ENCODE results near the gene GRIN3B.

The GRIN3B gene

DNA sequence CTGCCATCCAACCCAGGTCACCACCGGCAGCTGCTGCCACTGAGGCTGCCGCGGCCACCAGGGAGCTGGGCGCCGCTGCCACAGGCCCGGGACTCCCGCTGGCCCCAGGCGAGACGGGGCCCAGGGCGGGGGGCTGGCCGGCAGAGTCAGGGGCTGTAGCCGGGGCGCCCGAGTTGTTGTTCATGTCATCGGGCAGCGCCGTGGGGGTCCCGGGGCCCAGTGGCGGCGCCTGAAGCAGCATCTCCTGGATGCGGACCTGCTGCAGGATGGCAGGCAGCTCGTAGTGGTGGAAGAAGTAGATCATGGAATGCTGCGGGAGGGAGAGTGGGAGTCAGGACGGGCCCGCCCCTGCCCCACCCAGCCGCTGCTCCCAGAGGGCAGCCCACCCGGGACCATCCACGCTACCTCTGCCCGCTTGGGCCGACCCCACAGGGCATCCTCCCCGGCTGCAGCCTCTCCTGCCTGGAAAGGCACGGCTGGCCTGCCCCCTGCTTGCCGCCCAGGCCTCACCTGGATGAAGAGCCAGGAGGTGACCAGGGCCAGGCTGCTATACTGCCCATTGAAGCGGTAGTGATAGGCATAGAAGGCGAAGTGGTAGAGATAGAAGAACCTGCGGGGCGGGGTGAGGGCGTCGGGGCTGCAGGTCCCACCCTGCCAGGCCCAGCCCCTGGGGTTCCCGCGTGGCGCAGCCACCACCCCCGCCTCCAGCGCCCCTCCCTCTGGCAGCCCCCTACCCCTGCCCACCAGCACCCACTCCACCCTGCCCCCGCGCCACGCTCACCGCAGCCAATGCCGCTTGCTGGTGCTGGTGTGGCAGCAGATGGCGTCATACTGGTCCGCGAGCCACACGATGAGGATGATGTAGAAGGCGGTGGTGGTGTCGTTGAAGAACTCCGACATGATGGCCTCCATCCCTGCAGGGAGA is 10.6 kb downstream of the GRIN3B start:
- Histone ChIP-seq H3K36me3 (ENCODE audit: control insufficient read depth, insufficient read depth, low read length) (peaks cover 49% of the 10 kb centered on the region), H3K27ac (ENCODE audit: low read depth, low read length) (no peak overlapping the region), H3K4me3 (ENCODE audit: low read depth, low read length) (no peak overlapping the region), H3K4me1 (ENCODE audit: control insufficient read depth, insufficient read depth, low read length) (peaks cover 4% of the 10 kb centered on the region), H3K27me3 (ENCODE audit: control insufficient read depth, insufficient read depth, low read length) (no peaks in the 10 kb centered on the region), H3K9me3 (ENCODE audit: control insufficient read depth, insufficient read depth, low read depth, low read length) (no peaks in the 10 kb centered on the region), H3K9ac (ENCODE audit: low read length) (no peak overlapping the region)

DNA sequence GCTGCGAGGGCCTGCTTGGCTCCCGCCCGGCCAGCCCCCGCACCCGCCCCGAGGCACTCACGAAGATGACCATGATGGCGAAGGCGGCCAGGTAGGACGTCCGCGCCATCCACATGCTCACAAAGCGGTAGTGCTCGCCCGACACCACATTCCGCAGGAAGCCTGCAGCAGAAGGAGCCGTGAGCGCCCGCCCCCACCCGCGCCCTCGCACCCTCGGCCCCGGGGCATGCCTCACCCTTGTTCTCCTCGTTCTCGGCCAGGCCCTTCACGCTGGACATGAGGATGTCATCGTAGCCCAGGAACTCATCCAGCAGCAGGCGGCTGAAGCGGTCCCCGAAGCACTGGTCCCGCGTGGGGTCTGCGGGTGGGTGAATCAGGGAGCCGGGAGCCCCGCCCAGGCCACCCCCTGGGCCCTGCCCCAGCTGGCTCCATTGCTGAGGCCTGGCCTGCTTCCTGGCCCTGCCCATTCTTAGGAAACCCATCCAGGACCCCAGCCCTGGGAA is 11.7 kb downstream of the GRIN3B start:
- Histone ChIP-seq H3K36me3 (ENCODE audit: control insufficient read depth, insufficient read depth, low read length) (peaks cover 49% of the 10 kb centered on the region), H3K4me1 (ENCODE audit: control insufficient read depth, insufficient read depth, low read length) (peaks cover 14% of the 10 kb centered on the region), H3K9me3 (ENCODE audit: control insufficient read depth, insufficient read depth, low read depth, low read length) (no peaks in the 10 kb centered on the region), H3K27ac (ENCODE audit: low read depth, low read length) (no peak overlapping the region), H3K27me3 (ENCODE audit: control insufficient read depth, insufficient read depth, low read length) (no peaks in the 10 kb centered on the region), H3K9ac (ENCODE audit: low read length) (no peak overlapping the region), H3K4me3 (ENCODE audit: low read depth, low read length) (no peak overlapping the region)

GRCh38 chr19:1012334-1012733 is 12.1 kb downstream of the GRIN3B start:
- Histone ChIP-seq H3K27me3 (ENCODE audit: control insufficient read depth, insufficient read depth, low read length) (no peaks in the 10 kb centered on the region), H3K9ac (ENCODE audit: low read length) (no peak overlapping the region), H3K27ac (ENCODE audit: low read depth, low read length) (no peak overlapping the region), H3K36me3 (ENCODE audit: control insufficient read depth, insufficient read depth, low read length) (peaks cover 49% of the 10 kb centered on the region), H3K4me1 (ENCODE audit: control insufficient read depth, insufficient read depth, low read length) (peaks cover 18% of the 10 kb centered on the region), H3K9me3 (ENCODE audit: control insufficient read depth, insufficient read depth, low read depth, low read length) (no peaks in the 10 kb centered on the region), H3K4me3 (ENCODE audit: low read depth, low read length) (no peak overlapping the region)

- Histone ChIP-seq H3K27me3 (ENCODE audit: control insufficient read depth, insufficient read depth, low read length) (no peaks in the 10 kb centered on the region), H3K4me1 (ENCODE audit: control insufficient read depth, insufficient read depth, low read length) (peaks cover 27% of the 10 kb centered on the region), H3K9me3 (ENCODE audit: control insufficient read depth, insufficient read depth, low read depth, low read length) (no peaks in the 10 kb centered on the region), H3K27ac (ENCODE audit: low read depth, low read length) (no peak overlapping the region), H3K9ac (ENCODE audit: low read length) (no peak overlapping the region), H3K36me3 (ENCODE audit: control insufficient read depth, insufficient read depth, low read length) (peaks cover 49% of the 10 kb centered on the region), H3K4me3 (ENCODE audit: low read depth, low read length) (no peak overlapping the region)
Measured at GRCh38 chr19:1013218-1013617, 13.0 kb downstream of the GRIN3B start.

- Histone ChIP-seq H3K9ac (ENCODE audit: low read length) (no peak overlapping the region), H3K36me3 (ENCODE audit: control insufficient read depth, insufficient read depth, low read length) (peaks cover 42% of the 10 kb centered on the region), H3K4me3 (ENCODE audit: low read depth, low read length) (no peak overlapping the region), H3K27ac (ENCODE audit: low read depth, low read length) (peak overlapping the region; percentile 50; the same call in 1 of the 2 replicates), H3K4me1 (ENCODE audit: control insufficient read depth, insufficient read depth, low read length) (peaks cover 35% of the 10 kb centered on the region), H3K27me3 (ENCODE audit: control insufficient read depth, insufficient read depth, low read length) (no peaks in the 10 kb centered on the region), H3K9me3 (ENCODE audit: control insufficient read depth, insufficient read depth, low read depth, low read length) (no peaks in the 10 kb centered on the region)
Measured at GRCh38 chr19:1014161-1015060, 14.2 kb downstream of the GRIN3B start.

DNA sequence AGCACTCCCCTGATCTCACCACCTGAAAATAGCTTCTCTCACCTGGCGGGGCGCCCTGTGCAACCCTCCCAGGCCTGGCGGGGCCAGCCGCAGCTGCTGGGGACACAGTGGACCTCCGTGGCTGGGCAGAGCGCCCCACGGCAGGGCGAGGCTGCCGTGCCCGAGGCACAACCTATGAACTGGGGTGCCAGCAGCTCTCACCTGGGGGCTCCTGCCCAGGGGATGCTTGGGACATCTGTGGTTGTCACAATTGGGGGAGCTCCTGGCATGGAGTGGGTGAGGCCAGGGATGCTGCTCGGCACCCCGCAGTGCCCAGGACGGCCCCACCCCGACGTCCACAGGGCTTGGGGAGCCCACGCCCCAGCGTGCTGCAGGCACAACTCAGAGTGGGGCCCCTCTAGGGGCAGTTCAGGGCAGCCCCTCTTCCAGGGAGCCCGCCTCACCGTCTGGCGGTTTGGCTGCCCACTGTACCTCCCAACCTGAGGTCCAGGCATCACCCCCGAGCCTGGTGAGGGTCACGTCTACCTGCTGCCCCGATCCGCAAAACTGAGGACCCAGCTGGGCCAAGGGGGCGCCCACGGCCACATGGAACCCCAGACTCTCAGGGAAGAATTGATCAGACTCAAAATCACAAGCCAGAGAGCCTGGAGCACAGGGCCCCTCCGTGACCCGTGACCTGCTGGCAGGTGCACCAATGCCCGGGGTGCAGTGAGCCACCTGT is 15.0 kb downstream of the GRIN3B start:
- Histone ChIP-seq H3K9me3 (ENCODE audit: control insufficient read depth, insufficient read depth, low read depth, low read length) (no peaks in the 10 kb centered on the region), H3K4me3 (ENCODE audit: low read depth, low read length) (no peak overlapping the region; the same call in 1 of the 2 replicates), H3K4me1 (ENCODE audit: control insufficient read depth, insufficient read depth, low read length) (peaks cover 40% of the 10 kb centered on the region), H3K27ac (ENCODE audit: low read depth, low read length) (peak overlapping the region; percentile 50; the same call in 1 of the 2 replicates), H3K9ac (ENCODE audit: low read length) (peak overlapping the region; percentile 52), H3K36me3 (ENCODE audit: control insufficient read depth, insufficient read depth, low read length) (peaks cover 35% of the 10 kb centered on the region), H3K27me3 (ENCODE audit: control insufficient read depth, insufficient read depth, low read length) (no peaks in the 10 kb centered on the region)

DNA sequence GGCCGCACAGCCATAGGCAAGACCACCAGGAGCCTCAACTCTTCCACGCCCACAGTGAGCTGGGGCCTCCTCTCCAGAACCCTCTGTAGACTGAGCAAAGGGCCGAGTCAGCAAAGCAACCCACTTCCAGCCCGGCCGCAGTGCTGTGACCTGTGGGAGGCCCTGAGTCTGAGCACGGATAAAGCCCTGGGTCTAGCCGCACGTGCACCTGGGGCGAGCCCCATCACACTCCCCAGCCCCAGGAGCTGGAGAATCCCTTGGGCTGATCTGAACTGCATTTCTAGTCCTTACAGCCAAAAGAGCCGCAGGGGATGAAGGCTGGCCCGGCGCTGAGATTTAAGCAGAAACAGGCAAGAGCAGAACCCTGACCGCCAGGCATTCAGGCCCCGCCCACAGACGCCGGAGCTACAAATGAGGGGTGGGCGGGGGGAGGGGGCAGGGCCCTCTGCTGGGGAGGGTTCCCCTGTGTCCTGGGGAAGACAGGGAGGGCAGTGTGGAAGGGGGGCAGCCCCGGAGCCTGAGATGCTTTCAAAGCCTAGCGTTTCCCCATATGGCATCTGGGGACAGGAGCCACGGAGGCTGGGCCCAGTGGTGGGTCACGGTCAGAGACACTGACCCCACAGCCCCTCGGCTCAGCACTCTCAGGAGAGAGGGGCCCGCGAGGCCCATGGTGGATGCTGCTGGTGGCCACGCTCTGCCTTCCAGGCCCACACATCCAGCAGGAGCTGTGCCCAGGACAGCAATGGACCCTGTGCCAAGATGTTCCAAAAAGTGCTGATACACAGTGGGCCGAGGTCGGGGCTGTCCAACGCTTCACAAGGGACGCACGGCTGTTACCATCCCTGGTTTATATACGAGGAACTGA is 15.8 kb downstream of the GRIN3B start:
- peaks cover 29% of the 10 kb centered on the region for H3K36me3 ChIP-seq (ENCODE audit: control insufficient read depth, insufficient read depth, low read length)
- peaks cover 40% of the 10 kb centered on the region for H3K4me1 ChIP-seq (ENCODE audit: control insufficient read depth, insufficient read depth, low read length)
- no peaks in the 10 kb centered on the region for H3K27me3 ChIP-seq (ENCODE audit: control insufficient read depth, insufficient read depth, low read length)
- H3K9me3 ChIP-seq (ENCODE audit: control insufficient read depth, insufficient read depth, low read depth, low read length): no peaks in the 10 kb centered on the region
- H3K9ac ChIP-seq (ENCODE audit: low read length): peak overlapping the region; percentile 52
- H3K27ac ChIP-seq (ENCODE audit: low read depth, low read length): 0 out of 2 replicates have a peak overlapping the region, but pooled peaks have one; percentile 50
- peak overlapping the region; percentile 32 for H3K4me3 ChIP-seq (ENCODE audit: low read depth, low read length)

DNA sequence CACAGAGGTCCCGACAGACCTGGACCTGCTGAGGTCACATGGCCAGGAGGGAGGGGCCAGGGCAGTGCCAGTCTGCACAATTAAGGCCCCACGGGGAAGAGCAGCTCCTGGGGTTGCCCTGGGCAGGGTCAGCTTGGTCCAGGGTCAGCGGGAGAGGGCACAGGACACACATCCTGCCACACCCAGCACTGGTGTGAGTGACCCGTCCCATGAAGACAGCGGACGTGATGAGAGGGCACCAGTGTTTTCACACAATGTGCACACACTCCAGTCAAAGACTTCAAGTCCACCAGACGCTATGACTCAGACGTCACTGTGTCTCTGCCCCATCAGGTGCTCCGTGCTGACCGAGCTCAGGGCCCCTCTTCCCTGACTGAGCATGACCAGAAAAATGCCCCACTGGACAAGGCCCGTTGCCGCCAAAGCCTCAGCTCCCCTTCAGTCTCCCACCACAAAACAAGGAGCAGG is 16.5 kb downstream of the GRIN3B start:
- no peaks in the 10 kb centered on the region for H3K27me3 ChIP-seq (ENCODE audit: control insufficient read depth, insufficient read depth, low read length)
- peaks cover 40% of the 10 kb centered on the region for H3K4me1 ChIP-seq (ENCODE audit: control insufficient read depth, insufficient read depth, low read length)
- H3K9ac ChIP-seq (ENCODE audit: low read length): peak overlapping the region; percentile 22
- no peaks in the 10 kb centered on the region for H3K9me3 ChIP-seq (ENCODE audit: control insufficient read depth, insufficient read depth, low read depth, low read length)
- peak overlapping the region; percentile 2; the same call in 1 of the 2 replicates for H3K4me3 ChIP-seq (ENCODE audit: low read depth, low read length)
- no peak overlapping the region for H3K27ac ChIP-seq (ENCODE audit: low read depth, low read length)
- H3K36me3 ChIP-seq (ENCODE audit: control insufficient read depth, insufficient read depth, low read length): peaks cover 26% of the 10 kb centered on the region

DNA sequence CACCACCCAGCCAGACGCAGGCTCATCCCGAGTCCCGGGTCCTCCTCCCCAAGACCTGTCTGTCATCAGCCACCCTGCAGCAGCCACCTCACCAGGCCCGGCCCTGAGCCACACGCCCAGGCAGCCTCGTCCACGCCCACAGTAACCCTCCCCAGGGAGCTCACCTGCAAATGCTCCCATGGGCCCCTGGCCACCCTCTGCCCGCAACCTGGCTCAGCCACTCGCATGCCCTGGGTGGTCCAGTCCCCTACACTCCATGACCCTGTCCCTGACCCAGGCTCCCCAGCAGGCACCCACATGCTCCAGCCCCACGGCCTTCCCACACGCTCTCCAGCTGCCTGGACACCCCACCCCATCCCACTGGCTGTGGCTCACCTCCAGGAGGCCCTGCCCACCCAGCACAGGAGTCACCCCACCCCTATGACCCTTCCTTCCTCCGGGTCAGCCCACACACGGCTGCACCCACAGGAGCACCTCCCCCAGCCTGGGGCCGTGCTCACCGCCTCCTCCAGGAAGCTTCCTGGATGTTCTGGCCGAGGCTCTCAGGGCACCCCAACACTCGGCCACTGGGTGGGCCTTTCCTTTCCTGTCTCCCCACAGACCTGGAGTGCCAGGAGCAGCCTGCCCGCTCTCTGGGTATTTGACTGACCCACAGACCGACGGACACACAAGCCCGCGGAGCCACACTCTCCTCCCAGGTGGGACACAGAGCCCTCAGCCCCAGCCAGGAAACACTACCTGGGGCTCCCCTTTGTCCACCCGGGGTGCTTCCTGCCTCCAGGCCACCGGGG is 17.1 kb downstream of the GRIN3B start:
- H3K27ac ChIP-seq (ENCODE audit: low read depth, low read length): peak overlapping the region; percentile 41; the same call in 1 of the 2 replicates

More for the DNA sequence above, 17.1 kb downstream of the GRIN3B start:
- no peak overlapping the region for H3K4me3 ChIP-seq (ENCODE audit: low read depth, low read length)
- peaks cover 20% of the 10 kb centered on the region for H3K36me3 ChIP-seq (ENCODE audit: control insufficient read depth, insufficient read depth, low read length)
- H3K9me3 ChIP-seq (ENCODE audit: control insufficient read depth, insufficient read depth, low read depth, low read length): no peaks in the 10 kb centered on the region
- no peak overlapping the region for H3K9ac ChIP-seq (ENCODE audit: low read length)
- H3K4me1 ChIP-seq (ENCODE audit: control insufficient read depth, insufficient read depth, low read length): peaks cover 40% of the 10 kb centered on the region
- no peaks in the 10 kb centered on the region for H3K27me3 ChIP-seq (ENCODE audit: control insufficient read depth, insufficient read depth, low read length)

Data from HUES6 (cell line).